AG04449 (cell line): Measurements from ENCODE around the gene GPS1.

ENCODE experiments used
- CTCF ChIA-PET: fragments of 350-600 bp; formaldehyde crosslinking; extraction: SDS; loops from one replicate; lab custom pipeline; 2021; ENCODE audit warnings: antibody characterized with exemption; lab: Yijun Ruan, JAX
- POLR2A ChIA-PET: fragments of 400-600, 350-600 bp; formaldehyde crosslinking; extraction: SDS; loops from one replicate; lab custom pipeline; 2020; ENCODE audit warnings: antibody characterized with exemption, inconsistent platforms; lab: Yijun Ruan, JAX
- DNase-seq: peaks from one replicate; pipeline ENCODE4 v3.0.0-alpha.2; 2010; ENCODE audit warnings: low read depth, low spot score
- H3K4me3 ChIP-seq: 2 replicates; pipeline ENCODE4 v1.5.1; 2011; ENCODE audit warnings: low read depth, mild to moderate bottlenecking, control low read depth, low read length
- TF ChIP-seq, protein P1 (sequence below): IDR thresholded peaks from one replicate; pipeline ENCODE4 v1.5.1; 2011; ENCODE audit warnings: mild to moderate bottlenecking, moderate library complexity, low read length, control low read depth, inconsistent platforms; ENCODE audit not compliant: insufficient read depth; ENCODE audit errors: missing control alignments

Gene GPS1

DNA sequence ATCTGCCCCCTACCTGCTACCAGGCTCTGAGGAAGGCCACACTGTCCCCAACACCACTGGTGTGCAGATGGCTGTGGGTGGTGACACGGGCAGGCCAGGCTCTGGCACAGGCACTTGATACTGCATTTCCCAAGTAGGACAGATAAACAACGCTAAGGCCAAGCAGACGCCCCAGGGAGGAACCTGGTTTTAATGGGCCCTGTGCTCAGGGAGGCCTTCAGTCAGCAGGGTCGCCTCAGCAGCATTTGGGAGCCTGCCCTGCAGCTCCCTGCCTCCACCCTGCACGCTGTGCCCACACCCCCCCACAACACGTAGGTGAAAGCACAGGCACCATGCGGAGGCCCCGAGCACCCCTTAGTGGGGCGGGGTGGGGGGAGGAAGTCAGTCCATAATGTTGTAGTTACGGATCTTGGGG, 49.6 kb downstream of the GPS1 start:
- no peak for DNase-seq
- POLR2A ChIA-PET: no interaction called here
- CTCF ChIA-PET: no interaction called here
- H3K4me3 ChIP-seq: no peak overlapping the region
- TF ChIP-seq, protein P1, sequence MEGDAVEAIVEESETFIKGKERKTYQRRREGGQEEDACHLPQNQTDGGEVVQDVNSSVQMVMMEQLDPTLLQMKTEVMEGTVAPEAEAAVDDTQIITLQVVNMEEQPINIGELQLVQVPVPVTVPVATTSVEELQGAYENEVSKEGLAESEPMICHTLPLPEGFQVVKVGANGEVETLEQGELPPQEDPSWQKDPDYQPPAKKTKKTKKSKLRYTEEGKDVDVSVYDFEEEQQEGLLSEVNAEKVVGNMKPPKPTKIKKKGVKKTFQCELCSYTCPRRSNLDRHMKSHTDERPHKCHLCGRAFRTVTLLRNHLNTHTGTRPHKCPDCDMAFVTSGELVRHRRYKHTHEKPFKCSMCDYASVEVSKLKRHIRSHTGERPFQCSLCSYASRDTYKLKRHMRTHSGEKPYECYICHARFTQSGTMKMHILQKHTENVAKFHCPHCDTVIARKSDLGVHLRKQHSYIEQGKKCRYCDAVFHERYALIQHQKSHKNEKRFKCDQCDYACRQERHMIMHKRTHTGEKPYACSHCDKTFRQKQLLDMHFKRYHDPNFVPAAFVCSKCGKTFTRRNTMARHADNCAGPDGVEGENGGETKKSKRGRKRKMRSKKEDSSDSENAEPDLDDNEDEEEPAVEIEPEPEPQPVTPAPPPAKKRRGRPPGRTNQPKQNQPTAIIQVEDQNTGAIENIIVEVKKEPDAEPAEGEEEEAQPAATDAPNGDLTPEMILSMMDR: no peak

DNA sequence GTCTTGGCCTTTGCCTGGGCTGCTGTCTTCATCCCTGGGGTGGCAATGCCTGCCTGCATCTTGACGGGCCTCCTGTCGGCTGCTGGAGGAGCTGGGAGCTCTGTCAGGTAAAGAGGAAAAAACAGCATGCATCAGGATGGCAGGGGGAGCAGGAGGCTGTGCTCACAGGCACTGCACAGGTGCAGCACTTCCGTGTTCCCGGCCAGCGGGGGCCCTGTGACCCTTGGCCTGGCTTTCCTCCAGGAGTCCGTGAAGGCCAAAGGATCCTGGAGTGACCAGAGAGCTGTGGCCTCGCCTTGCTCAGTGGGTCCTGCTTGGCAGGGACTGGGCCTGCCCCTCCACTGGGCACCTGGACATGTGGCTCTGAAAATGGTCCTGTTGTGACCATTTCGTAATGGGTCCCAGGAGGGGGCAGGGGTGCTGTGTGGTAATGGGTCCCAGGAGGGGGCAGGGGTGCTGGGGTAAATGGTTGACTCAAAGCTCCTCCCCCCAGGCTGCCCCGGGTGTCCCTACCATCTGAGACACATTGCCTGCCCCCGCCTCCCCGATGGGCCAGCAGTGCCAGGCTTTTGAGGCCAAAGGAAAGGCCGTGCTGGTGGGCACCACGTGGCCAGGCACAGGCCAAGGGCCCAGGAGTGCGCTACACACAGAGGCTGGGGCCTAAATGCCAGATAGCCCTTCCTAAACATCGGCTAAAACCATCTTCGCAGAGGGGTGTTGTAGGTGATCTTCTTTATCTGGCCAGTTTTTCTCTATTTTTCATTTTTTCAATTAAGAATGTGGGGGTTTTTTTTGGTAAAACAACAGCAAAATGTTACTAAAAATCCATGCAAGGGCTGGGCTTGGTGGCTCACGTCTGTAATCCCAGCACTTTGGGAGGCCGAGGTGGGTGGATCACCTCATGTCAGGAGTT, 50.3 kb downstream of the GPS1 start:
- no peak overlapping the region for H3K4me3 ChIP-seq
- DNase-seq: no peak
- CTCF ChIA-PET: no interaction called here
- TF ChIP-seq, protein P1: no peak
- POLR2A ChIA-PET: no interaction called here

DNA sequence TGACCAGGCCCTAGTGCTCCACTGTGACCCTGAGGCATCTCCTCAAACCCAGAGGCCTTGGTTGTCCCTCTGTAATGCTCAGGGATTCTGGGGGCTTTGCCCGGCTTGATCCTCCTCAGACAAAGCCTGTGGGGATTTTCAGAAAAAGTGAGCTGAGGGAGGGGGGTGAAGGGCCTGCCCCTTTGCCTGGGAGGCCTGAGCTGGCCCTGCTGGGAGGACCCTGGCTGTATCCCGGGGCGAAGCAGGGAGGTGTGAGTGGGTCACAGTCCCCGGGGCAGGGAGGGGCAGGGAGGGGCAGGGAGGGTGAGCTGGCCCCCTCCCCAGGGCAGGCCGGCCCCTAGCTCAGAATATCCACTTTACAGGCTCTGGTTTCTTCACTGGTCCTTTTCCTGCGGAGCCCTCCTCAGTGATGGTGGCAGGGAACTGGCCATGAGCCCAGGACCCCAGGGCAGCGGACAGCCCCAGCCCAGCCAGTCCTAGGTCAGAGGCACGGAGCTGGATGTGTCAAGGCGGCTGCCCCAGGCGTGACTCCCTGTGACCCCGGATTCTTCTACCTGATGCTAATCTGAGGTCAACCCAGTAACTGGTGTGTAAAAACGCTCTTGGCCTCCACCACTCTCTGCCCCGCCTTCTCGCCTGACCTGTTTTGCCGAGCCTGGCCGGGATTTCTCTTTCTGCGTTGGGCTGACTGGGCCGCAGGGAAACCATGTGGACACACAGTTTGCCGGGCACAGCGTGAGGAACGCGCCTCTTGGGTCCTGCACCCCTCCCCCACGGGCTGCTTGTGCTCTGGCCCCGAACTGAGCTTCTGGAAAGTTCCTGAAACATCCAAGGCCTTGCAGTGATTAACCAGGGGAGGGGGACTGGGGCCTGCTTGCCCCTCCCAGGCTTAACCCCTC, 52.1 kb downstream of the GPS1 start:
- ChIA-PET POLR2A (no interaction called here), CTCF (no interaction called here)
- DNase-seq: no peak
- TF ChIP-seq, protein P1: no peak
- H3K4me3 ChIP-seq: no peak overlapping the region

DNA sequence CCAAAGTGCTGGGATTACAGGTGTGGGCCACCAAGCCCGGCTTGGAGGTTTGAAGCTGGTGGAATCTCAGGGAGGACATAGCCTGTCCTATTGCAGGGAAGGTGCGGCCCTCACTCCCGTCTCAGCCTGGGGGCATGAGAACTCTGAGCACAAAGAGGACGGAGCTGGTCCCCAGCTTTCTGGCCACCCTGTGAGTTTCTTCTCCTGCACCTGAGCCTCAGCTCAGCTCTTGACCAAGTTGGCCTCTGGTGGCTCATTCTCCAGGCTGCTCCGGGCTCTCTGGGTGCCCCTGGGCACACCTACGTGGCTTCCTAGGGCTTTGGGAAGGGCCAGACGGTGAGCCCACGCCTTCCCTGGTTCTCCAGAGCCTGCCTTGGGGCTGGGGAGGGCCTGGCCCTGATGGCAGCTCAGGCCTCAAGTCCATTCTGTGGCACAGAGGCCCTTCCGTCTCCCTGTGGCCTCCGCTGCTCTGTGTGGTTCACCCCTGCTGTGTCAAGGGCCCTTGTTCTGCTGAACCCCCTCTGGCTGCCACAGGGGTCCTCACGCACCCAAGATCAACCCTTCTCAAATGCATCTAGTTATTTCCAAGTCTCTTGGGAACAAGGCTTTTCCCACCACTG, 53.2 kb downstream of the GPS1 start:
- ChIA-PET POLR2A (no interaction called here), CTCF (interaction anchor here (1.2 kb wide), 1 partner anchor 8 kb away, joined by 3 read pairs; no protein-coding TSS in a partner anchor)
- H3K4me3 ChIP-seq: no peak overlapping the region
- DNase-seq: no peak
- TF ChIP-seq, protein P1: no peak

DNA sequence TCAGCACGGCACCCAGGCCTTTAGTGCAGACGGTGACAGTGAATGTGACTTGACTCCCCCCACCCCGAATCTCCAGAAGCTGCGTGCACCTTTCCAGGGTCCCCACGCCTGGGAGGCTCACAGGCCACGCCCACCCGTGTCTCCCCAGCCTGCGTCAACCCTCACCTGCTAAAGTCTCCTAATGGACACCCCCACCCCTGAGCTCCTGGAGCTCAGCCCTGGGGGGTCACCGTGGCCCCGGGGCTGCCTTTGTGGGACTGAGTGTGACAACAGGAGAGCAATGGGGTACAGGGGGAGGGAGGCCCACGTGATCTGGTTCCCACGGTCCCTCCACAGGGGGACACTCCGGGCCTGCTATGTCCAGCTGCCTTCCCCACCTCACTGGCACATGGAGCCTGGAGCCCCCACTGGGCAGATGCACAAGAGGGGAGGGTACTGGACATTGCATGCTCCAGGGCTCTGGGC, 53.8 kb downstream of the GPS1 start:
- H3K4me3 ChIP-seq: no peak overlapping the region
- ChIA-PET POLR2A (no interaction called here), CTCF (interaction anchor here (1.2 kb wide), 1 partner anchor 8 kb away, joined by 3 read pairs; no protein-coding TSS in a partner anchor)
- no peak for DNase-seq
- TF ChIP-seq, protein P1: no peak
